ENCODE results near the gene LIX1L.

DNA sequence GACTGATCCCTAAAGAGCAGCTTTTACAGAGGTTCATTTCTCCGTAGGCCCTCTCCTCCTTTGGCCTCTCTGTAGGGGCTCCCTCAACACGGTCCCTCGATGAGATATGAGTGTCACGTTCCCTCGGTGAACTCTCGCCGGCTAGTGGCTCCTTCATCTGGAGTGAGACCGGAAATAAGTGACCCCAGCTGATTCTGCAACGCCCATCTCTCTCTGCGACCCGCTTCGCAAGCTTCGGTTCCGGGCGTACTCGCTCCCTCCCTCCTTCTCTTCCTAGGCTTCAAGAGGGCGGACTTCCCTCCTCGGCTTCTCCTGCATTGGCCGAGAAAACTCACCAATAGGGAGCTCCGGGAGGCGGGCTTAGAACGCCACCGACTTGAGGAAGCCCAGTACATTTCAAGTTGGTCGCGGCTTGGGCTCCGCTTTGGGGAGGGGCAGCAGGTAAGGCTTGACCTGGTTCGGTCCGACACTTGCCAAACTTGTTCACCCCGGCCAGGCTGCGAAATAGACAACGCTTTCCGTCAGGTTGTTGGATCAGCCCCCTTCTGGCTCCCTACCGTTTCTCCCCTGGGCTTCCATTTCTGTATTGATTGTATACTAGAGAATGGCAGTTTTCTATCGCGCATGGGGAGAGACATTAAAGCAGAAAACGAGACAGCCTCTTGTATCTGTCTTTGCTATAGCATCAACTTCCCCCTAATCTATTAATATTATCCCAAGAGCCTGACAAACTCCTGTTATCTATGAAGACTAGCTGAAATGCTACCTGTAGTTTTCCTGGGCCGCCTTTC, 6.7 kb upstream of the LIX1L start, which contains the start of the genes ANKRD34A and POLR3GL:
- TF ChIP-seq CEBPB (IDR thresholded peaks at IDR 0.05; ENCODE audit: low read depth, low read length) (no peak), CHD1 (IDR thresholded peaks at IDR 0.05; ENCODE audit: low read depth, low read length) (no peak), POLR2A (IDR thresholded peaks at IDR 0.05; ENCODE audit: low read depth, low read length) (no peak; the same call in 1 of the 2 replicates), RCOR1 (IDR thresholded peaks at IDR 0.05; ENCODE audit: insufficient replicate concordance, low read length) (no peak), MXI1 (IDR thresholded peaks at IDR 0.05; ENCODE audit: borderline replicate concordance, low read depth, low read length) (no peak), RFX5 (IDR thresholded peaks at IDR 0.05; ENCODE audit: low read depth, low read length) (no peak), MAZ (IDR thresholded peaks at IDR 0.05; ENCODE audit: borderline replicate concordance, low read depth, low read length) (peak; percentile 61; the same call in 1 of the 2 replicates), RAD21 (IDR thresholded peaks at IDR 0.05; ENCODE audit: low read length) (no peak), BHLHE40 (IDR thresholded peaks at IDR 0.05; ENCODE audit: low read depth, low read length) (no peak), NFE2L2 (IDR thresholded peaks at IDR 0.05; ENCODE audit: low read depth, low read length) (no peak)
- TF ChIP-seq, protein P1, sequence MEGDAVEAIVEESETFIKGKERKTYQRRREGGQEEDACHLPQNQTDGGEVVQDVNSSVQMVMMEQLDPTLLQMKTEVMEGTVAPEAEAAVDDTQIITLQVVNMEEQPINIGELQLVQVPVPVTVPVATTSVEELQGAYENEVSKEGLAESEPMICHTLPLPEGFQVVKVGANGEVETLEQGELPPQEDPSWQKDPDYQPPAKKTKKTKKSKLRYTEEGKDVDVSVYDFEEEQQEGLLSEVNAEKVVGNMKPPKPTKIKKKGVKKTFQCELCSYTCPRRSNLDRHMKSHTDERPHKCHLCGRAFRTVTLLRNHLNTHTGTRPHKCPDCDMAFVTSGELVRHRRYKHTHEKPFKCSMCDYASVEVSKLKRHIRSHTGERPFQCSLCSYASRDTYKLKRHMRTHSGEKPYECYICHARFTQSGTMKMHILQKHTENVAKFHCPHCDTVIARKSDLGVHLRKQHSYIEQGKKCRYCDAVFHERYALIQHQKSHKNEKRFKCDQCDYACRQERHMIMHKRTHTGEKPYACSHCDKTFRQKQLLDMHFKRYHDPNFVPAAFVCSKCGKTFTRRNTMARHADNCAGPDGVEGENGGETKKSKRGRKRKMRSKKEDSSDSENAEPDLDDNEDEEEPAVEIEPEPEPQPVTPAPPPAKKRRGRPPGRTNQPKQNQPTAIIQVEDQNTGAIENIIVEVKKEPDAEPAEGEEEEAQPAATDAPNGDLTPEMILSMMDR (conservative IDR thresholded peaks at IDR 0.05; ENCODE audit: low read depth, low read length): no peak

Data from IMR-90 (cell line).